Gastroesophageal sphincter (tissue), 3 donors: ENCODE data around the gene PDZD8.

Source experiments
- CTCF ChIP-seq, 4 experiments: fragments of 200-600 bp in 2 of 4; fragments of 450-650 bp in 2 of 4; sonication (generic) in 1 of 4; IDR thresholded peaks; one replicate each; pipeline ENCODE4 v1.5.1; 2017 to 2019; ENCODE audit warnings: antibody characterized with exemption in 4 of 4, mild to moderate bottlenecking in 2 of 4, moderate library complexity in 2 of 4
- EP300 ChIP-seq: sonication (generic); formaldehyde crosslinking; IDR thresholded peaks from one replicate; pipeline ENCODE4 v1.6.1; 2017; ENCODE audit warnings: antibody characterized with exemption, mild to moderate bottlenecking
- POLR2A ChIP-seq, 2 donors: fragments of 450-650 bp; IDR thresholded peaks; one replicate each; pipeline ENCODE4 v1.6.1; 2017; ENCODE audit warnings: antibody characterized with exemption in 2 of 2, mild to moderate bottlenecking in 2 of 2, moderate library complexity in 1 of 2

- no peak for TF ChIP-seq CTCF (IDR thresholded peaks at IDR 0.05)
- TF ChIP-seq POLR2A (IDR thresholded peaks at IDR 0.05), result no peak
- TF ChIP-seq EP300, result no peak
Measured at GRCh38 chr10:117353684-117354083, 21.6 kb downstream of the PDZD8 start.
